ENCODE results near the gene PTPRA. TPM values are rescaled to one million over a fixed set of nuclear protein-coding genes. Genes with fewer than 3 reads are reported as not detected.
A peak's percentile ranks its signal among the peaks of the same experiment; 100 is the strongest.

PTPRA gene
- total and polyA plus RNA-seq, 9 of the 15 experiments (the other 6 are each of a cell fraction or from before 2014, with no cell fraction given), result 3.4 to 80.5 (median 28.0) TPM

DNA sequence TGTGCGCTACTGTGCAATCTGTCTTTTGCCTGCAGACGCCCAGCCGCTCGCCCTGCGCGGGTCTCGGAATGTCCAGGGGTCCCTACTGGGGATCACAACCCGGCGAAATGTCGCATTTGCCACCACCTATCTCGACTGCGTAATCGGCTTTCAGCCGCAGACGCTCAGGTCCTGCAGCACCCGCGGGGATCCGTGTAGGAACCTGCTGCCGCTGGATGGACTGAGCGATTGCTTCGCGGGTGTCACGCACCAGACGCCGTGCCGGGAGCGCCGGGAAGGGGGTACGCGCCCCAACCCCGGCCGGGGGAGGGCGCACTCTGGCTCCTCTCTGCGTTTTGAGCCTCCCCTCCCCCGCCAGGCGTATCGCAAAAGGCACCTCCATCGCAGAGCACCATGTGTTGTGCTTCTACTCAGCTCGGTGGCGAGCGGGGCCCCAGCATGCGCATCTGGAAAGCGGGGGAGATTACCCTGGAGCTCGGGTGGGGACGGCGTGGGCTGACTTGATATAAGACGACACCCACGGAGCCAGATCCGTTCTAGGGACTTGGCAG, 747 bp upstream of the PTPRA start (continued):
- TF ChIP-seq, protein P1, sequence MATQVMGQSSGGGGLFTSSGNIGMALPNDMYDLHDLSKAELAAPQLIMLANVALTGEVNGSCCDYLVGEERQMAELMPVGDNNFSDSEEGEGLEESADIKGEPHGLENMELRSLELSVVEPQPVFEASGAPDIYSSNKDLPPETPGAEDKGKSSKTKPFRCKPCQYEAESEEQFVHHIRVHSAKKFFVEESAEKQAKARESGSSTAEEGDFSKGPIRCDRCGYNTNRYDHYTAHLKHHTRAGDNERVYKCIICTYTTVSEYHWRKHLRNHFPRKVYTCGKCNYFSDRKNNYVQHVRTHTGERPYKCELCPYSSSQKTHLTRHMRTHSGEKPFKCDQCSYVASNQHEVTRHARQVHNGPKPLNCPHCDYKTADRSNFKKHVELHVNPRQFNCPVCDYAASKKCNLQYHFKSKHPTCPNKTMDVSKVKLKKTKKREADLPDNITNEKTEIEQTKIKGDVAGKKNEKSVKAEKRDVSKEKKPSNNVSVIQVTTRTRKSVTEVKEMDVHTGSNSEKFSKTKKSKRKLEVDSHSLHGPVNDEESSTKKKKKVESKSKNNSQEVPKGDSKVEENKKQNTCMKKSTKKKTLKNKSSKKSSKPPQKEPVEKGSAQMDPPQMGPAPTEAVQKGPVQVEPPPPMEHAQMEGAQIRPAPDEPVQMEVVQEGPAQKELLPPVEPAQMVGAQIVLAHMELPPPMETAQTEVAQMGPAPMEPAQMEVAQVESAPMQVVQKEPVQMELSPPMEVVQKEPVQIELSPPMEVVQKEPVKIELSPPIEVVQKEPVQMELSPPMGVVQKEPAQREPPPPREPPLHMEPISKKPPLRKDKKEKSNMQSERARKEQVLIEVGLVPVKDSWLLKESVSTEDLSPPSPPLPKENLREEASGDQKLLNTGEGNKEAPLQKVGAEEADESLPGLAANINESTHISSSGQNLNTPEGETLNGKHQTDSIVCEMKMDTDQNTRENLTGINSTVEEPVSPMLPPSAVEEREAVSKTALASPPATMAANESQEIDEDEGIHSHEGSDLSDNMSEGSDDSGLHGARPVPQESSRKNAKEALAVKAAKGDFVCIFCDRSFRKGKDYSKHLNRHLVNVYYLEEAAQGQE (IDR thresholded peaks at IDR 0.05; ENCODE audit: borderline replicate concordance), result peak; percentile 58
- TF ChIP-seq, protein P1 (CRISPR knock-in tag; IDR thresholded peaks at IDR 0.05; ENCODE audit: low read depth), result no peak; the same call in 1 of the 2 replicates
- TF ChIP-seq CBX1 (IDR thresholded peaks at IDR 0.05; ENCODE audit: low read depth) (peak; percentile 11; the same call in 1 of the 2 replicates), RHOXF2B (CRISPR knock-in tag; conservative IDR thresholded peaks at IDR 0.05) (no peak), ATF7 (IDR thresholded peaks at IDR 0.05) (peak; percentile 9; the same call in 1 of the 2 replicates), KAT2B (IDR thresholded peaks at IDR 0.05; ENCODE audit: low read depth, low read length) (no peak), JUN (IDR thresholded peaks at IDR 0.05; ENCODE audit: borderline replicate concordance, low read depth, low read length) (no peak), JUN (CRISPR knock-in tag; IDR thresholded peaks at IDR 0.05; ENCODE audit: borderline replicate concordance) (0 out of 2 replicates have a peak, but pooled peaks have one; percentile 33), RBBP5 (IDR thresholded peaks at IDR 0.05; ENCODE audit: borderline replicate concordance, insufficient read depth, low read length, poor library complexity, severe bottlenecking) (peak; percentile 69), PCBP1 (IDR thresholded peaks at IDR 0.05; ENCODE audit: low read depth, low read length, poor library complexity, severe bottlenecking) (peak; percentile 55), ARID1B (IDR thresholded peaks at IDR 0.05) (peak; percentile 70), DPF2 (IDR thresholded peaks at IDR 0.05) (peak; percentile 52), FIP1L1 (IDR thresholded peaks at IDR 0.05; ENCODE audit: low read depth, low read length, poor library complexity, severe bottlenecking) (peak; percentile 69), KAT7 (CRISPR knock-in tag; IDR thresholded peaks at IDR 0.05; ENCODE audit: borderline replicate concordance) (peak; percentile 45; the same call in 1 of the 2 replicates), CC2D1A (IDR thresholded peaks at IDR 0.05) (0 out of 2 replicates have a peak, but pooled peaks have one; percentile 18), NCOR1 (IDR thresholded peaks at IDR 0.05) (peak; percentile 51; the same call in 1 of the 2 replicates)
- TF ChIP-seq, protein P2, sequence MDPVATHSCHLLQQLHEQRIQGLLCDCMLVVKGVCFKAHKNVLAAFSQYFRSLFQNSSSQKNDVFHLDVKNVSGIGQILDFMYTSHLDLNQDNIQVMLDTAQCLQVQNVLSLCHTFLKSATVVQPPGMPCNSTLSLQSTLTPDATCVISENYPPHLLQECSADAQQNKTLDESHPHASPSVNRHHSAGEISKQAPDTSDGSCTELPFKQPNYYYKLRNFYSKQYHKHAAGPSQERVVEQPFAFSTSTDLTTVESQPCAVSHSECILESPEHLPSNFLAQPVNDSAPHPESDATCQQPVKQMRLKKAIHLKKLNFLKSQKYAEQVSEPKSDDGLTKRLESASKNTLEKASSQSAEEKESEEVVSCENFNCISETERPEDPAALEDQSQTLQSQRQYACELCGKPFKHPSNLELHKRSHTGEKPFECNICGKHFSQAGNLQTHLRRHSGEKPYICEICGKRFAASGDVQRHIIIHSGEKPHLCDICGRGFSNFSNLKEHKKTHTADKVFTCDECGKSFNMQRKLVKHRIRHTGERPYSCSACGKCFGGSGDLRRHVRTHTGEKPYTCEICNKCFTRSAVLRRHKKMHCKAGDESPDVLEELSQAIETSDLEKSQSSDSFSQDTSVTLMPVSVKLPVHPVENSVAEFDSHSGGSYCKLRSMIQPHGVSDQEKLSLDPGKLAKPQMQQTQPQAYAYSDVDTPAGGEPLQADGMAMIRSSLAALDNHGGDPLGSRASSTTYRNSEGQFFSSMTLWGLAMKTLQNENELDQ (CRISPR knock-in tag; IDR thresholded peaks at IDR 0.05; ENCODE audit: borderline replicate concordance), result no peak

Measured in K562 (cell line).